Measurements from ENCODE around the gene COA3. TPM values are rescaled to one million over a fixed set of nuclear protein-coding genes. Genes with fewer than 3 reads are reported as not detected.
A peak's percentile ranks its signal among the peaks of the same experiment; 100 is the strongest.

COA3 gene, protein sequence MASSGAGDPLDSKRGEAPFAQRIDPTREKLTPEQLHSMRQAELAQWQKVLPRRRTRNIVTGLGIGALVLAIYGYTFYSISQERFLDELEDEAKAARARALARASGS
- total RNA-seq = 10 to 100 TPM; 42.0 to 42.2 TPM

- DNase-seq = peak; percentile 87
- no peaks in the 10 kb centered on the region for H3K27me3 Mint-ChIP-seq
- peaks cover 10% of the 10 kb centered on the region for H3K4me1 Mint-ChIP-seq
- H3K9me3 Mint-ChIP-seq = peaks cover 4% of the 10 kb centered on the region
- peak within 1 kb of the TSS; percentile 90 for H3K4me3 Mint-ChIP-seq
- peaks cover 6% of the 10 kb centered on the region for H3K36me3 Mint-ChIP-seq
- peak within 1 kb of the TSS; percentile 69 for H3K27ac Mint-ChIP-seq
Measured at GRCh38 chr17:42798383-42799380, at the start of gene COA3, which contains the start of gene CNTD1. COA3 (minus strand) TSS chr17:42798704; CDS start chr17:42798681, 23 bp downstream. CNTD1 (plus strand) TSS chr17:42798861; CDS start chr17:42799068, 207 bp downstream.

- H3K27ac Mint-ChIP-seq = no peak overlapping the region
- DNase-seq = no peak
- H3K9me3 Mint-ChIP-seq = no peaks in the 10 kb centered on the region
- H3K4me3 Mint-ChIP-seq = no peak overlapping the region
- H3K36me3 Mint-ChIP-seq = no peaks in the 10 kb centered on the region
- no peaks in the 10 kb centered on the region for H3K27me3 Mint-ChIP-seq
- peaks cover 22% of the 10 kb centered on the region for H3K4me1 Mint-ChIP-seq
Measured at GRCh38 chr17:42848093-42848492, 49.6 kb upstream of the COA3 start.

GRCh38 chr17:42846594-42847280, 48.2 kb upstream of the COA3 start:
- H3K4me1 Mint-ChIP-seq = peaks cover 22% of the 10 kb centered on the region
- no peaks in the 10 kb centered on the region for H3K9me3 Mint-ChIP-seq
- no peak overlapping the region for H3K4me3 Mint-ChIP-seq
- H3K36me3 Mint-ChIP-seq = peaks cover 2% of the 10 kb centered on the region
- no peak for DNase-seq
- H3K27ac Mint-ChIP-seq = peak overlapping the region; percentile 85
- H3K27me3 Mint-ChIP-seq = no peaks in the 10 kb centered on the region

DNA sequence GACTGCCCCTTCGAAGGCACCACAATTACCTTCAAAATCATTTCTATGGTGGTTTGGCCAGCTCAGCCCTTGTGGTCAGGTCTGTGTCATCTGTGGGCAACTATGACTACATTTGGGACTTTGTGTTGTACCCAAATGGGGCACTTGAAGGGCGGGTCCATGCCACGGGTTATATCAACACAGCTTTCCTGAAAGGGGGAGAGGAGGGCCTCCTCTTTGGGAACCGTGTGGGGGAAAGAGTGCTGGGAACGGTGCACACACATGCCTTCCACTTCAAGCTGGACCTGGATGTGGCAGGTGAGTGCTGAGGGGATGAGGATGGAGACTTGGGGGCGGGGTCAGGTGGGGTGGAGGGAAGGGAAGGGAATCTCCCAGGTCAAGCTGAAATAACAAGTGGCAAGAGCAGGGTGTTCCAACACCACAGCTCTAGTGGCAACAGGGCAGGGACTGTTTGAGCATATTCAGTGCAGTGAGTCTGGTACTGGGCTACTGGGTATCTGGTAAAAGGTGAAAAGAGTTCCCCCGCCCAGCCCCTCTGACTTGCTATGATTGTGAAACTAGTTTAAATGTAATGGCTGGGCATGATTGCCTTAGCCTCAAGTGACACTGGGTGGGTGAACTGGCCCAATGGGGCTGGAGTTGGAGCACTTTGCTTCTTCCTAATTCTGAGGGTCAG, 47.6 kb upstream of the COA3 start:
- Mint-ChIP-seq H3K9me3 (no peaks in the 10 kb centered on the region), H3K27ac (peak overlapping the region; percentile 85), H3K4me1 (peaks cover 24% of the 10 kb centered on the region), H3K4me3 (no peak overlapping the region), H3K36me3 (peaks cover 2% of the 10 kb centered on the region), H3K27me3 (no peaks in the 10 kb centered on the region)
- peak; percentile 40 for DNase-seq

DNA sequence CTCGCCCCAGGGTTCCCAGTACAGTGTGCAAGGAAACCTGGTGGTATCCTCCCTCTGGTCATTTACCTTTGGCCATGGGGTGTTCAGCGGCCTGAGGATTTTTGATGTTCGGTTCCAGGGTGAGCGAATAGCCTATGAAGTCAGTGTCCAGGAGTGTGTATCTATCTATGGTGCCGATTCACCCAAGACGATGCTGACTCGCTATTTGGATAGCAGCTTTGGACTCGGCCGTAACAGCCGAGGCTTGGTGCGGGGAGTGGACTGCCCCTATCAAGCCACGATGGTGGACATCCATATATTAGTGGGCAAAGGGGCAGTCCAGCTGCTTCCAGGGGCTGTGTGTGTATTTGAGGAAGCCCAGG, 47.0 kb upstream of the COA3 start:
- H3K36me3 Mint-ChIP-seq = peaks cover 3% of the 10 kb centered on the region
- H3K27me3 Mint-ChIP-seq = no peaks in the 10 kb centered on the region
- no peak for DNase-seq
- H3K27ac Mint-ChIP-seq = peak overlapping the region; percentile 85
- H3K9me3 Mint-ChIP-seq = no peaks in the 10 kb centered on the region
- H3K4me1 Mint-ChIP-seq = peaks cover 24% of the 10 kb centered on the region
- H3K4me3 Mint-ChIP-seq = no peak overlapping the region

GRCh38 chr17:42844761-42845555, 46.5 kb upstream of the COA3 start:
- Mint-ChIP-seq H3K9me3 (no peaks in the 10 kb centered on the region), H3K4me3 (no peak overlapping the region), H3K27ac (no peak overlapping the region), H3K27me3 (no peaks in the 10 kb centered on the region), H3K4me1 (peaks cover 21% of the 10 kb centered on the region), H3K36me3 (peaks cover 6% of the 10 kb centered on the region)
- no peak for DNase-seq

DNA sequence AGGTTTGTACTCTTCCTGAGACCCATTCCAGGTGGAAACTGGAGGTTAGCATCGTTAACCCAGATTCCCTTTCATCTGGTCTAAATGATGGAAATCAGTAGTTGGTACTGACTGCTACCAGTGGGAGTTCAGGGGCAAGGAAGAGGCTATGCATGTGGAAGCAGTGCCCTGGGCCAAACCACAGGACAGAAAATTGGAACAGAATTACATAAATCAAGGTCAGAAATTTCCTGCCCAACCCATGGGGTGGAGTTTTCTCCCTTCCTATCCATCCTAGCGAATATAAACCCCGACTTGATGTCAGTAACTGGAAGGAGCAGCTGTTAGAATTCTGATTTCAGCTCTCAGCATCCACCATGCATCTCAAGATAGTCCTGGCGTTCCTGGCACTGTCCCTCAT, 45.8 kb upstream of the COA3 start, which contains the start of gene AOC2:
Gene AOC2 (plus strand): TSS at position 310 of the 400 bp plus-strand sequence. CDS start 47 bp downstream, at position 357.
- Mint-ChIP-seq H3K9me3 (no peaks in the 10 kb centered on the region), H3K4me1 (peaks cover 21% of the 10 kb centered on the region), H3K27me3 (no peaks in the 10 kb centered on the region), H3K36me3 (peaks cover 9% of the 10 kb centered on the region), H3K4me3 (no peak within 1 kb of the TSS), H3K27ac (peak within 1 kb of the TSS; percentile 53)
- no peak for DNase-seq

DNA sequence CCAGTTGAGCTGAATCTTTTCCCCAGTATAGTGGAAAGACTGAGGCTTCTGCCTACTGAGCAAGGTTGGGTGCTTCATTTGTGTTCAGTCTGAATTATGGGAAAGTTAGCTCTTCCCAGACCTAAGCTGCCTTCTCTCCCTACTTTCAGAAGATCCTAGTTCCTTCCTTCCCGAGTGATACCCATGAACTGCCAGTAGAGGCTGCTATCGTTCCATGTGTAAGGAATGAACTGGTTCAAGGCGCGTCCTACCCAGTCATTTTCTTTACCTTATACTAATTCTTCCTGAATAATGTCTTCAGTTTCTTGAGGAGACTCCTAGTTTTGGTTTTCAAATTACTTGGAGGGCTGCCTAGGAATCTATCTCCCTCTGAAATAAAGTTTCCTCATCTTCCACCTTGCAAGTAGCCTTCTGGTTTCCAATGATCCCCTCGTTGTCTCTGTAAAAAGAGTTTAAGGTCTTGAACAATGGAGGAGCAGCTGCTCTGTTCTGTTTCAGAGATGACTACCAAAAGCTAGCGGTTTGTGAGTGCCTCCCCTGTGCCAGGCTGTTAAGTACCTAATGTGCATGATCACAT, 44.9 kb upstream of the COA3 start:
- peaks cover 22% of the 10 kb centered on the region for H3K4me1 Mint-ChIP-seq

DNA sequence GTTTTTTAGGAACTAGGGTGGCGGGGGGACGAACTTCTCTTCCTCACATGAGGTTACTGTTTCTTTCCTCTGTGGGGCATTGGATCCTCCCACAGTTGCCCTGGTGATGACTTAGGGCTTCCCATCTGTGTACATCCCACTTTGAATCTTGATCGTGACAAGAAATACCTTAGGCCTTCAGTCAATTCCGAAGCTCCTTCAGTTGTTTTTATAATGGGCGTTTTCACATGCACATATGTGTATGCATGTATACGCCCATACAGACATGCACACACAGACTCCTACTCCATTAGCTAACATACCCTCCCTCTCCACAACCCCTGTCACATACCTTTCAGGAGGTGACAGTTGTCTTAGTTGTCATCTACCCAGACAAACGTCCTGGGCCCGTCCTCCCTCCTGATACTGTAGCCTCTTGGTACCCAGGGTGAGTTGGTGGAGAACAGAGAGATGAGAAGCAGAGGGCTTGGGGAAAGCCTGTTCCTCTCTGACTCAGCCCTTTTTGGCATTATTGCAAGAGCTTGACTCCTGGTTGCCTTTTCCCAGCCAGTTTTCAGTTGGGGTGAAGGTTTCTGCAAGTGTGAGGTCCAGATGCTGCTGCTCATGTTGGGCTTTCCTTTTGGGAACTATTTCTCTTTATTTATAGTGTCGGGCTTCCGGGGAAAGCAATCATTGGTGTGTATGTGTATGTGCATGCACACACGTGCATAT, 43.6 kb upstream of the COA3 start:
- Mint-ChIP-seq H3K4me3 (no peak overlapping the region), H3K4me1 (peaks cover 22% of the 10 kb centered on the region), H3K36me3 (peaks cover 16% of the 10 kb centered on the region), H3K27ac (no peak overlapping the region), H3K27me3 (no peaks in the 10 kb centered on the region), H3K9me3 (no peaks in the 10 kb centered on the region)
- no peak for DNase-seq

More for the DNA sequence above, 44.9 kb upstream of the COA3 start:
- H3K27ac Mint-ChIP-seq = peak overlapping the region; percentile 53
- H3K9me3 Mint-ChIP-seq = no peaks in the 10 kb centered on the region
- no peaks in the 10 kb centered on the region for H3K27me3 Mint-ChIP-seq
- peaks cover 16% of the 10 kb centered on the region for H3K36me3 Mint-ChIP-seq
- no peak for DNase-seq
- H3K4me3 Mint-ChIP-seq = no peak overlapping the region

- H3K36me3 Mint-ChIP-seq = peaks cover 35% of the 10 kb centered on the region
Measured at GRCh38 chr17:42835732-42836131, 37.2 kb upstream of the COA3 start.

DNA sequence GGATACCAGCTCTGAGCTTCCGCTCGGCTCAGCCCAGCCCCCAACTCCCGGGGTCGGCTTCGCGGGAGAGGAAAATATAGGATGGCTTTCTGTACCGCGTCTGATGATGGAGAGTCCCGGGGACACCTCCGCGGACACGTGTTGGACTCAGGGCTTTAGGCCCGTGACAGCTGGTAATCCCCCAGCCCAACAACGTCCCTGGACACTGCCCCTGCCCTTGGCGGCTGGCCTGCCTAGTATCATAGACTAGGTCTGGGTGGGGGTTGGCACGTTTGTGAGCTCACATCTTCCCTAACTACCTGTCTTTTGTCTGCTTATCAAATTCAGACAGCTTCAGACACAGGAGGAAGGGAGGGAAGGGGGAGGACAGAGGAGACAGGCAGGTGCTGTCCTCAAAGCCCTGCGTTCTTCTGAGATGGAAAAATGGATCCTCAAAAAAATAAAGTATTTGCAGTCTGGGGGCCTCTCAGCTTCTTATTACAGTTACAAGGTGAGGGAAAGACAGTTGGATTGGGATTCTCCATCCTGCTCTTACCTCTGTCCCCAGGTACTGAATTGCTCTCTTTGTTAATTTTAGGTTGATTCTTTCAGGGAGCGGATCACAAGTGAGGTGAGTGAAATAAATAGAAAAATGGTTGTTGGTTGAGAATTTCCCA, 35.4 kb upstream of the COA3 start:
- Mint-ChIP-seq H3K36me3 (peaks cover 24% of the 10 kb centered on the region), H3K4me1 (peaks cover 21% of the 10 kb centered on the region)

More at GRCh38 chr17:42835732-42836131, 37.2 kb upstream of the COA3 start:
- H3K9me3 Mint-ChIP-seq = no peaks in the 10 kb centered on the region
- no peak overlapping the region for H3K4me3 Mint-ChIP-seq
- no peaks in the 10 kb centered on the region for H3K27me3 Mint-ChIP-seq
- H3K4me1 Mint-ChIP-seq = peaks cover 21% of the 10 kb centered on the region
- no peak overlapping the region for H3K27ac Mint-ChIP-seq
- DNase-seq = no peak

DNA sequence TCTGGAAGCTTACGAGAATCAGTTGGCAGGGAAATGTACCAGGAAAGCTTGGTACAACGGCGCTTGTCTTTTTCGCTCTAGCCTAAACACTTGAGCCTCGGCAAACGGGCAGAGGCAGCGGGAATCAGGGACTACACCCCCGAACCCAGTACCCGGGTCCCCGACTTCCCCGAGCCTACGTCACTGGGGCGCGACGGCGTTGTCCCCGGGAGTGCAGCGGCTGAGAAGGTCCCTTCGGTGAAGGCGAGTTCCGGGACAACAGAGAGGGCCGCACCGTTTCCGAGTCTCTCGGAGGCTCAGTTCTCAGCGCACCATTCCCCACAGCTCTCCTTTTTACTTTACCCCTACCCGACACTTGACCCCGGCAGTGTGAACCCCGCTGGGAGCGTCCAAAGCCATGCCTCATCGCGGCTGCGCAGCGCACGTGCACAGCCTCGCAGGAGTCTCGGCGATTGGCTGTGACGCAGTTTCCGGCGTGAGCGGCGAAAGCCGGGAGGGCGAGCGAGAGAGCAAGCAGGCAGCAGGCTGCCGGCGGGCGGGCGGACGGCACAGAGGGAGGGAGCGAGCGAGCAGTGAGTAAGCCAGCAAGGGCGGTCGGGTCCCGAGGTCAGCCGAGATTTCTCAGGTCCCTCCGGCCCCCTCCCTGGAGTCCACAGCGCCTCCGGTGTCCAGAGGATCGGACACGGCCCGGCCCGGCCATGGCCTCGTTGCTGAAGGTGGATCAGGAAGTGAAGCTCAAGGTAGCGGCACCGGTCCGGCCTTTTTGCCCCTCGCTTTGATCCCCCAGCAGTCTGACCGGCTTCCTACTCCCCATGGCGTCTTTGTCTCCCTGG, 34.6 kb upstream of the COA3 start, which contains the start of gene PSME3:
Gene PSME3 (plus strand): TSS at position 464 of the 833 bp plus-strand sequence. CDS start 235 bp downstream, at position 699.
- peak within 1 kb of the TSS; percentile 99 for H3K27ac Mint-ChIP-seq
- no peaks in the 10 kb centered on the region for H3K9me3 Mint-ChIP-seq
- H3K4me1 Mint-ChIP-seq = peaks cover 19% of the 10 kb centered on the region
- H3K36me3 Mint-ChIP-seq = peaks cover 21% of the 10 kb centered on the region
- H3K27me3 Mint-ChIP-seq = no peaks in the 10 kb centered on the region
- peak within 1 kb of the TSS; percentile 93 for H3K4me3 Mint-ChIP-seq
- peak; percentile 90 for DNase-seq

More for the DNA sequence above, 35.4 kb upstream of the COA3 start:
- Mint-ChIP-seq H3K27ac (peak overlapping the region; percentile 99), H3K27me3 (no peaks in the 10 kb centered on the region), H3K9me3 (no peaks in the 10 kb centered on the region), H3K4me3 (peak overlapping the region; percentile 93)
- DNase-seq = peak; percentile 28

Data from activated naive CD8-positive, alpha-beta T cell treated with anti-CD3 and anti-CD28 coated beads for 36 hours (primary cell).